ENCODE measurements around the gene CNGB1. TPM values are rescaled to one million over a fixed set of nuclear protein-coding genes. Genes with fewer than 3 reads are reported as not detected.
A peak's percentile ranks its signal among the peaks of the same experiment; 100 is the strongest.

The CNGB1 gene
- total RNA-seq, 1 donor from 2014 or later = not detected

DNA sequence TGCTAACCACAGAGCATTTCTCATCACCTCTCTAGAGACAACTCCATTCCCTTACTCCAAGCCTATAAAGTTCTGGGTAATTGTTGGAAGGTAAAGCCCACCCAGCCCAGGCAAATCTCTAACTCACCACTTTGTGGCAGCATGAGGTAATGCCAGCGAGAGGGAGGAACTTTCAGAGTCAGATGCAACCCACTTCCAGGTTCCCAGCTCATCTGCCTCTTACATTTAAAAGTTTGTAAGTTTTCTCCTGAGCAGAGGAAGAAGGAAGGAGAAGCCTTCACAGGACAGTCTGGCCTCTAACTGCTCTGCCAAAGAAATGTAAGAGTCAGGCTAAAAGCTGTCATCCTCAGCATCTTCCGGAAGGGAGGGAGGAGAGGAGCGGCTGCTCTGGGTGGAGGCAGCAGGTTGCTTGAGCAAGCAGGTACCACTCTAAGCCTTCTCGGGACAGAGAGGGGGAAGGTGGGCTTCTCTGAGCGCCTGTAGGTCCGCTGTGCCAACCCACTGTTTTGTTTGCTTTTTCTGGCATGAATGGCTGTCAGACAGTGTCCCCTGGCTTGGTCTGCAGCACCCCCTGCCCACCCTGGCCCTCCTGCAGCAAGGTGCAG is 28.5 kb upstream of the CNGB1 start:
- no peak for DNase-seq (ENCODE audit: low spot score, unreplicated experiment)

DNA sequence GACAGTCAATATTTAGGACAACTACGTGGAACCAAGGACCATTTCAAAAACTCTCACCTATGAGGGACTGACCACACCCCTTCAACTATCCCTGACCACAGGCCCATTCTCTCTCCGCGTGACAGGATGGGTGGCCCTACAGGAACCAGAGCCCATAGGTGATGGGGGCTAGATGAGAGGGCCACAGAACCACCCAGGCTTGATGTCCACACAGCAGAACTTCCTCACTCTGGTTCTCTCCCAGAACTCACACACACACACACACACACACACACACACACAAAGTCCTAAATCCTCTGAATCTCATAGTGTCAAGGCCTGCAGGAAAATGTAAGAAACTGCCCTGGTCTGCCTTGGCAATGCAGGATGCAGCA is 28.1 kb upstream of the CNGB1 start:
- Mint-ChIP-seq H3K27me3 (no peaks in the 10 kb centered on the region), H3K4me3 (ENCODE audit: low read depth) (peak overlapping the region; percentile 75), H3K36me3 (ENCODE audit: insufficient read depth) (peaks cover 12% of the 10 kb centered on the region), H3K9me3 (ENCODE audit: low read depth) (no peaks in the 10 kb centered on the region), H3K4me1 (ENCODE audit: low read depth) (peaks cover 11% of the 10 kb centered on the region), H3K27ac (peak overlapping the region; percentile 53)
- DNase-seq (ENCODE audit: low spot score, unreplicated experiment) = no peak
- TF ChIP-seq, protein P1, sequence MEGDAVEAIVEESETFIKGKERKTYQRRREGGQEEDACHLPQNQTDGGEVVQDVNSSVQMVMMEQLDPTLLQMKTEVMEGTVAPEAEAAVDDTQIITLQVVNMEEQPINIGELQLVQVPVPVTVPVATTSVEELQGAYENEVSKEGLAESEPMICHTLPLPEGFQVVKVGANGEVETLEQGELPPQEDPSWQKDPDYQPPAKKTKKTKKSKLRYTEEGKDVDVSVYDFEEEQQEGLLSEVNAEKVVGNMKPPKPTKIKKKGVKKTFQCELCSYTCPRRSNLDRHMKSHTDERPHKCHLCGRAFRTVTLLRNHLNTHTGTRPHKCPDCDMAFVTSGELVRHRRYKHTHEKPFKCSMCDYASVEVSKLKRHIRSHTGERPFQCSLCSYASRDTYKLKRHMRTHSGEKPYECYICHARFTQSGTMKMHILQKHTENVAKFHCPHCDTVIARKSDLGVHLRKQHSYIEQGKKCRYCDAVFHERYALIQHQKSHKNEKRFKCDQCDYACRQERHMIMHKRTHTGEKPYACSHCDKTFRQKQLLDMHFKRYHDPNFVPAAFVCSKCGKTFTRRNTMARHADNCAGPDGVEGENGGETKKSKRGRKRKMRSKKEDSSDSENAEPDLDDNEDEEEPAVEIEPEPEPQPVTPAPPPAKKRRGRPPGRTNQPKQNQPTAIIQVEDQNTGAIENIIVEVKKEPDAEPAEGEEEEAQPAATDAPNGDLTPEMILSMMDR (IDR thresholded peaks at IDR 0.05; ENCODE audit: unreplicated experiment) = no peak

More for the DNA sequence above, 28.5 kb upstream of the CNGB1 start:
- peaks cover 14% of the 10 kb centered on the region for H3K36me3 Mint-ChIP-seq (ENCODE audit: insufficient read depth)
- peaks cover 11% of the 10 kb centered on the region for H3K4me1 Mint-ChIP-seq (ENCODE audit: low read depth)
- no peaks in the 10 kb centered on the region for H3K27me3 Mint-ChIP-seq
- TF ChIP-seq, protein P1 (IDR thresholded peaks at IDR 0.05; ENCODE audit: unreplicated experiment) = no peak
- H3K4me3 Mint-ChIP-seq (ENCODE audit: low read depth) = peak overlapping the region; percentile 75
- H3K9me3 Mint-ChIP-seq (ENCODE audit: low read depth) = no peaks in the 10 kb centered on the region
- H3K27ac Mint-ChIP-seq = peak overlapping the region; percentile 53

- H3K36me3 Mint-ChIP-seq (ENCODE audit: insufficient read depth) = peaks cover 12% of the 10 kb centered on the region
- H3K9me3 Mint-ChIP-seq (ENCODE audit: low read depth) = no peaks in the 10 kb centered on the region
- H3K4me1 Mint-ChIP-seq (ENCODE audit: low read depth) = peaks cover 11% of the 10 kb centered on the region
- no peaks in the 10 kb centered on the region for H3K27me3 Mint-ChIP-seq
- DNase-seq (ENCODE audit: low spot score, unreplicated experiment) = no peak
- peak overlapping the region; percentile 75 for H3K4me3 Mint-ChIP-seq (ENCODE audit: low read depth)
- TF ChIP-seq, protein P1 (IDR thresholded peaks at IDR 0.05; ENCODE audit: unreplicated experiment) = no peak
- H3K27ac Mint-ChIP-seq = no peak overlapping the region
These were observed 27.6 kb upstream of the CNGB1 start for GRCh38 chr16:57998486-57998885.

DNA sequence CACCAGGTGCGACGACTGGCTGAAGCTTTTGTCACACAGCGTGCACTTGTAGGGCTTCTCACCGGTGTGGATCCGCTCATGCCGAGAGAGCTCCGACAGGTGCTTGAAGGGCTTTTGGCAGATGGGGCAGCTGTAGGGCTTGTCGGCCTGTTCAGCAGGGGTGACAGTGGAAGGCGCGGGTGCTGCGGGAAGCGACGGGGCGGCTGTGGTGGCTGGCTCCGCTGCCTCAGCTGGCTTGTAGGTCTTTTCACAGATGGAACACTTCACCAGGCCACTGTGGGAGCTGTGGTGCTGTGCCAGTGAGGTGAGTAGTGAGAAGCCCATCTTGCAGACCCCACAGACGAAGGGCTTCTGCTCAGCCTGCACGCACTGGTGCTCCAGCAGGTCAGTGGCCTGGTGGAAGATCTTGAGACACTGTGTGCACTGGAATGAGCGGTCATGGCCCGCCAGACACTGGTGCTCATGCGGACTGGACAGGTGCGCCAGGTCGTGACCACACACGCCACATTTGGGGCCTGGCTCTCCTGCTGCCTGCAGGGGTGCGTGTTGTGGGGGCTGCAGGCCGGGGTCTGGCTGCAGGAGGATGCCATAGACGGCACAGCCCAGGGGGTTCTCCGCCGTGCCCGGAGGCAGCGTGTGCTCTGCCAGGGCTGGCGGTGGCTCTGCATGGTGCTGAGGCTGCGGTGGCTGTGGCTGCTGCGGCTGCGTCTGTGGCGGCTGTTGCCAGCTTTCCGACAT is 26.8 kb upstream of the CNGB1 start:
- peaks cover 12% of the 10 kb centered on the region for H3K36me3 Mint-ChIP-seq (ENCODE audit: insufficient read depth)
- no peaks in the 10 kb centered on the region for H3K9me3 Mint-ChIP-seq (ENCODE audit: low read depth)
- no peak overlapping the region for H3K4me3 Mint-ChIP-seq (ENCODE audit: low read depth)
- no peak for DNase-seq (ENCODE audit: low spot score, unreplicated experiment)
- peaks cover 11% of the 10 kb centered on the region for H3K4me1 Mint-ChIP-seq (ENCODE audit: low read depth)
- TF ChIP-seq, protein P1 (IDR thresholded peaks at IDR 0.05; ENCODE audit: unreplicated experiment) = no peak
- H3K27me3 Mint-ChIP-seq = no peaks in the 10 kb centered on the region
- no peak overlapping the region for H3K27ac Mint-ChIP-seq

- Mint-ChIP-seq H3K4me1 (ENCODE audit: low read depth) (peaks cover 11% of the 10 kb centered on the region), H3K27me3 (no peaks in the 10 kb centered on the region), H3K36me3 (ENCODE audit: insufficient read depth) (peaks cover 12% of the 10 kb centered on the region), H3K4me3 (ENCODE audit: low read depth) (no peak overlapping the region), H3K27ac (no peak overlapping the region), H3K9me3 (ENCODE audit: low read depth) (no peaks in the 10 kb centered on the region)
- no peak for DNase-seq (ENCODE audit: low spot score, unreplicated experiment)
- TF ChIP-seq, protein P1 (IDR thresholded peaks at IDR 0.05; ENCODE audit: unreplicated experiment) = no peak
These were observed 26.2 kb upstream of the CNGB1 start for GRCh38 chr16:57997176-57997527.
